Measurements from ENCODE around the gene CFAP410. TPM values are rescaled to one million over a fixed set of nuclear protein-coding genes. Genes with fewer than 3 reads are reported as not detected.

Gene CFAP410
- total and polyA plus RNA-seq, 2 of the 4 experiments (the other 2 are of a cell fraction) = 3.8 to 10.3 TPM

GRCh38 chr21:44337941-44338895 is 972 bp downstream of the CFAP410 start (continued):
- TF ChIP-seq MXI1 (IDR thresholded peaks at IDR 0.05; ENCODE audit: borderline replicate concordance, low read depth, low read length) = no peak
- TF ChIP-seq SMC3 (IDR thresholded peaks at IDR 0.05; ENCODE audit: low read depth, low read length) = no peak

GRCh38 chr21:44337449-44337848 is 1.7 kb downstream of the CFAP410 start:
- no TSS peak for BruUV-seq (replicated peaks)
- TF ChIP-seq POLR2A (IDR thresholded peaks at IDR 0.05; ENCODE audit: low read depth, low read length) (no peak), USF2 (IDR thresholded peaks at IDR 0.05; ENCODE audit: low read depth, low read length) (no peak)
- peaks cover 9% of the 10 kb centered on the region for H3K9me1 ChIP-seq (ENCODE audit: insufficient read depth, low read length)
- POLR2A ChIA-PET (ENCODE audit: unreplicated experiment) = no interaction called here
- 71% methylated on average over 1 of the region's 3 CpGs; no CpG with 5 or more reads in 1 of the 2 experiments for WGBS, 2 experiments (ENCODE audit: extremely low coverage in 2 of 2, insufficient read length in 1 of 2)
- H4K20me1 ChIP-seq (ENCODE audit: insufficient read depth, low read length) = peaks cover 6% of the 10 kb centered on the region; the same call in 1 of the 2 replicates
- H4K5ac ChIP-seq (ENCODE audit: low read depth, low read length) = no peak overlapping the region
- no peak overlapping the region for H2AK5ac ChIP-seq (ENCODE audit: low read depth, low read length)
- no peak overlapping the region for H3K18ac ChIP-seq (ENCODE audit: low read depth, low read length)
- dilution Hi-C loops (cut with HindIII; ENCODE audit: low sequenced_read_pairs, unreplicated experiment) (no loop called here), in situ Hi-C loops (cut with MboI; ENCODE audit: low sequenced_read_pairs) (no loop called here), intact Hi-C loops (cut with micrococcal nuclease) (loop anchor here (10.0 kb wide), 1 partner anchor 147 kb away; no protein-coding TSS in a partner anchor)
- no peak overlapping the region for H2BK20ac ChIP-seq (ENCODE audit: low read depth, low read length)
- no peak overlapping the region for H2BK5ac ChIP-seq (ENCODE audit: low read depth, low read length, poor library complexity, severe bottlenecking)
- no peak overlapping the region for H3K14ac ChIP-seq (replicated peaks; ENCODE audit: low read depth, low read length)
- no peak overlapping the region for H3K4me3 ChIP-seq (ENCODE audit: insufficient read depth, low read depth, low read length)
- no peak for ATAC-seq (ENCODE audit: low read depth)
- H3K27me3 ChIP-seq (ENCODE audit: control insufficient read depth, insufficient read depth, low read length) = no peaks in the 10 kb centered on the region
- H3K23ac ChIP-seq (ENCODE audit: low read depth, low read length) = no peak overlapping the region
- H3K27ac ChIP-seq (ENCODE audit: insufficient read depth, low read length) = peak overlapping the region; percentile 11; the same call in 1 of the 2 replicates
- no peak overlapping the region for H2AK9ac ChIP-seq (replicated peaks; ENCODE audit: low read depth, low read length, poor library complexity)
- peaks cover 0 to 8% of the 10 kb centered on the region in 2 experiments; a peak in 1 of 4 replicates for H3K79me1 ChIP-seq (ENCODE audit: low read depth in 1 of 2, low read length in 2 of 2)
- peaks cover 6% of the 10 kb centered on the region for H3K4me1 ChIP-seq (ENCODE audit: control insufficient read depth, insufficient read depth, low read length)
- H2AFZ ChIP-seq (replicated peaks; ENCODE audit: low read length, poor library complexity) = no peak overlapping the region
- H3K4me2 ChIP-seq (ENCODE audit: low read depth, low read length) = no peak overlapping the region
- H3K36me3 ChIP-seq (ENCODE audit: control insufficient read depth, insufficient read depth, low read length) = peaks cover 8% of the 10 kb centered on the region; the same call in 1 of the 2 replicates
- H4K91ac ChIP-seq (ENCODE audit: insufficient read depth, low read depth, low read length) = no peak overlapping the region
- CTCF ChIA-PET = no interaction called here
- H2BK120ac ChIP-seq (ENCODE audit: low read depth, low read length) = no peak overlapping the region
- no peak overlapping the region for H4K8ac ChIP-seq (ENCODE audit: low read depth in 2 of 2, low read length in 2 of 2)
- H3K9ac ChIP-seq (ENCODE audit: low read depth, low read length) = no peak overlapping the region
- H3K56ac ChIP-seq (ENCODE audit: extremely low read depth, insufficient read depth, low read length) = no peak overlapping the region
- no peak overlapping the region for H3K4ac ChIP-seq (ENCODE audit: low read depth, low read length)
- no peak for DNase-seq
- no peaks in the 10 kb centered on the region for H3K9me3 ChIP-seq (ENCODE audit: control insufficient read depth, insufficient read depth, low read length)
- no peak overlapping the region for H2BK15ac ChIP-seq (ENCODE audit: low read depth, low read length)
